Activated CD8-positive, alpha-beta T cell treated with anti-CD3 and anti-CD28 coated beads, Interleukin-2, amount 10 ng/mL, durations not matched to agents 7 days and 5 days (primary cell): Measurements from ENCODE around the gene NAGA. TPM values are rescaled to one million over a fixed set of nuclear protein-coding genes. Genes with fewer than 3 reads are reported as not detected.

ENCODE experiments used
- ATAC-seq: fragments of 150-1000 bp; cut with Tn5 transposase; one replicate; pipeline ENCODE4 v1.10.0; 2021; ENCODE audit warnings: moderate library complexity
- CTCF ChIA-PET: fragments of 350-600 bp; sonication (Branson Sonifier 250); formaldehyde crosslinking; loops from one replicate; lab custom pipeline; 2021; ENCODE audit warnings: antibody characterized with exemption; lab: Charles Lee
- POLR2A ChIA-PET: fragments of 350-600 bp; sonication (Branson Sonifier 250); formaldehyde crosslinking; loops from one replicate; lab custom pipeline; 2021; ENCODE audit warnings: antibody characterized with exemption; lab: Charles Lee
- DNase-seq: peaks from one replicate; pipeline ENCODE4 v3.0.0-alpha.2; 2020
- H3K27ac Mint-ChIP-seq: one replicate; pipeline ENCODE4 v1.8.0; 2021; ENCODE audit warnings: mild to moderate bottlenecking, mixed read lengths
- H3K27me3 Mint-ChIP-seq: one replicate; pipeline ENCODE4 v1.8.0; 2021; ENCODE audit warnings: low read depth, mixed read lengths
- H3K36me3 Mint-ChIP-seq: one replicate; pipeline ENCODE4 v1.8.0; 2021; ENCODE audit warnings: low read depth, mixed read lengths
- H3K4me1 Mint-ChIP-seq: one replicate; pipeline ENCODE4 v1.8.0; 2021; ENCODE audit warnings: low read depth, mixed read lengths
- H3K4me3 Mint-ChIP-seq: one replicate; pipeline ENCODE4 v1.8.0; 2021; ENCODE audit warnings: mild to moderate bottlenecking, mixed read lengths
- H3K9me3 Mint-ChIP-seq: one replicate; pipeline ENCODE4 v1.8.0; 2022; ENCODE audit warnings: mixed read lengths; ENCODE audit not compliant: insufficient read depth
- total RNA-seq, 2 experiments: library from RNA; stranded (reverse); gene quantifications; one replicate each; pipeline ENCODE4 v1.2.3, GENCODE V29; 2021

The NAGA gene
- total RNA-seq, 2 experiments from 2014 or later = 17.1 to 18.1 TPM

- no peak overlapping the region for H3K4me3 Mint-ChIP-seq
- POLR2A ChIA-PET = interaction anchor here (1.4 kb wide), 1 partner anchor 13 kb away, joined by 7 read pairs; no protein-coding TSS in a partner anchor
- ATAC-seq = no peak
- peaks cover 44% of the 10 kb centered on the region for H3K36me3 Mint-ChIP-seq
- H3K4me1 Mint-ChIP-seq = peaks cover 11% of the 10 kb centered on the region
- H3K27me3 Mint-ChIP-seq = no peaks in the 10 kb centered on the region
- no peak for DNase-seq
- CTCF ChIA-PET = no interaction called here
- H3K27ac Mint-ChIP-seq = no peak overlapping the region
- no peaks in the 10 kb centered on the region for H3K9me3 Mint-ChIP-seq
Observed at GRCh38 chr22:42065438-42066125, 5.0 kb downstream of the NAGA start.

GRCh38 chr22:42064629-42065028 is 6.0 kb downstream of the NAGA start:
- ChIA-PET CTCF (no interaction called here), POLR2A (interaction anchor here (1.4 kb wide), 1 partner anchor 14 kb away, joined by 7 read pairs; no protein-coding TSS in a partner anchor)
- Mint-ChIP-seq H3K27me3 (no peaks in the 10 kb centered on the region), H3K4me3 (no peak overlapping the region), H3K4me1 (peaks cover 4% of the 10 kb centered on the region), H3K9me3 (no peaks in the 10 kb centered on the region), H3K36me3 (peaks cover 53% of the 10 kb centered on the region), H3K27ac (no peak overlapping the region)
- ATAC-seq (no peak), DNase-seq (no peak)

GRCh38 chr22:42062506-42063170 is 8.0 kb downstream of the NAGA start:
- POLR2A ChIA-PET = no interaction called here
- no peak for ATAC-seq
- DNase-seq = no peak
- Mint-ChIP-seq H3K4me1 (no peaks in the 10 kb centered on the region), H3K36me3 (peaks cover 64% of the 10 kb centered on the region), H3K27ac (no peak overlapping the region), H3K9me3 (peaks cover 5% of the 10 kb centered on the region), H3K4me3 (no peak overlapping the region), H3K27me3 (no peaks in the 10 kb centered on the region)
- CTCF ChIA-PET = no interaction called here

GRCh38 chr22:42061041-42061440 is 9.6 kb downstream of the NAGA start:
- no peak overlapping the region for H3K4me3 Mint-ChIP-seq
- CTCF ChIA-PET = no interaction called here
- no peak for DNase-seq
- no peaks in the 10 kb centered on the region for H3K4me1 Mint-ChIP-seq
- H3K27ac Mint-ChIP-seq = no peak overlapping the region
- peaks cover 2% of the 10 kb centered on the region for H3K27me3 Mint-ChIP-seq
- H3K9me3 Mint-ChIP-seq = peaks cover 20% of the 10 kb centered on the region
- peaks cover 62% of the 10 kb centered on the region for H3K36me3 Mint-ChIP-seq
- POLR2A ChIA-PET = interaction anchor here (0.7 to 1.3 kb wide), 2 partner anchors 10 to 29 kb away, joined by 3 read pairs; partner anchors contain the start of gene NAGA
- no peak for ATAC-seq

- ChIA-PET CTCF (no interaction called here), POLR2A (interaction anchor here (1.3 kb wide), 1 partner anchor 29 kb away, joined by 3 read pairs; no protein-coding TSS in a partner anchor)
- Mint-ChIP-seq H3K4me1 (no peaks in the 10 kb centered on the region), H3K4me3 (no peak overlapping the region), H3K9me3 (peaks cover 25% of the 10 kb centered on the region), H3K36me3 (peaks cover 59% of the 10 kb centered on the region), H3K27ac (no peak overlapping the region), H3K27me3 (peaks cover 2% of the 10 kb centered on the region)
- DNase-seq (no peak), ATAC-seq (no peak)
Observed at GRCh38 chr22:42060489-42060888, 10.1 kb downstream of the NAGA start.

GRCh38 chr22:42056757-42057511 is 13.7 kb downstream of the NAGA start:
- ATAC-seq (no peak), DNase-seq (no peak)
- H3K4me3 Mint-ChIP-seq = no peak overlapping the region
- peaks cover 26% of the 10 kb centered on the region for H3K9me3 Mint-ChIP-seq
- H3K4me1 Mint-ChIP-seq = no peaks in the 10 kb centered on the region
- peaks cover 2% of the 10 kb centered on the region for H3K27me3 Mint-ChIP-seq
- peaks cover 41% of the 10 kb centered on the region for H3K36me3 Mint-ChIP-seq
- ChIA-PET CTCF (no interaction called here), POLR2A (interaction anchor here (0.6 kb wide), 1 partner anchor 299 kb away, joined by 4 read pairs; no protein-coding TSS in a partner anchor)
- no peak overlapping the region for H3K27ac Mint-ChIP-seq

- CTCF ChIA-PET = interaction anchor here (1.6 kb wide), 1 partner anchor 39 kb away, joined by 4 read pairs; no protein-coding TSS in a partner anchor
- POLR2A ChIA-PET = no interaction called here
Observed at GRCh38 chr22:42052765-42053164, 17.8 kb downstream of the NAGA start.

GRCh38 chr22:42050641-42051180 is 19.9 kb downstream of the NAGA start:
- no peaks in the 10 kb centered on the region for H3K4me1 Mint-ChIP-seq
- H3K4me3 Mint-ChIP-seq = no peak overlapping the region
- H3K27ac Mint-ChIP-seq = no peak overlapping the region
- H3K9me3 Mint-ChIP-seq = peaks cover 3% of the 10 kb centered on the region
- H3K36me3 Mint-ChIP-seq = no peaks in the 10 kb centered on the region
- ChIA-PET POLR2A (no interaction called here), CTCF (no interaction called here)
- ATAC-seq = no peak
- no peak for DNase-seq
- H3K27me3 Mint-ChIP-seq = peaks cover 2% of the 10 kb centered on the region

More at GRCh38 chr22:42052765-42053164, 17.8 kb downstream of the NAGA start:
- H3K9me3 Mint-ChIP-seq = peaks cover 21% of the 10 kb centered on the region
- no peak for DNase-seq
- no peak overlapping the region for H3K27ac Mint-ChIP-seq
- H3K4me1 Mint-ChIP-seq = no peaks in the 10 kb centered on the region
- peaks cover 9% of the 10 kb centered on the region for H3K36me3 Mint-ChIP-seq
- H3K27me3 Mint-ChIP-seq = peaks cover 2% of the 10 kb centered on the region
- no peak overlapping the region for H3K4me3 Mint-ChIP-seq
- ATAC-seq = no peak

- ATAC-seq (no peak), DNase-seq (no peak)
- peaks cover 25% of the 10 kb centered on the region for H3K9me3 Mint-ChIP-seq
- no peak overlapping the region for H3K27ac Mint-ChIP-seq
- H3K4me3 Mint-ChIP-seq = no peak overlapping the region
- H3K27me3 Mint-ChIP-seq = peaks cover 13% of the 10 kb centered on the region
- peaks cover 6% of the 10 kb centered on the region for H3K36me3 Mint-ChIP-seq
- ChIA-PET CTCF (interaction anchor here (1.0 kb wide), 1 partner anchor 12 kb away, joined by 3 read pairs; no protein-coding TSS in a partner anchor), POLR2A (interaction anchor here (0.7 kb wide), 1 partner anchor 95 kb away, joined by 3 read pairs; no protein-coding TSS in a partner anchor)
- H3K4me1 Mint-ChIP-seq = no peaks in the 10 kb centered on the region
Observed at GRCh38 chr22:42041784-42042183, 28.8 kb downstream of the NAGA start.

GRCh38 chr22:42039271-42039670 is 31.3 kb downstream of the NAGA start:
- no peak overlapping the region for H3K27ac Mint-ChIP-seq
- POLR2A ChIA-PET = no interaction called here
- H3K9me3 Mint-ChIP-seq = peaks cover 29% of the 10 kb centered on the region
- peaks cover 11% of the 10 kb centered on the region for H3K27me3 Mint-ChIP-seq
- DNase-seq = no peak
- no peak for ATAC-seq
- CTCF ChIA-PET = no interaction called here
- peaks cover 9% of the 10 kb centered on the region for H3K36me3 Mint-ChIP-seq
- no peaks in the 10 kb centered on the region for H3K4me1 Mint-ChIP-seq
- H3K4me3 Mint-ChIP-seq = no peak overlapping the region

- ChIA-PET POLR2A (no interaction called here), CTCF (no interaction called here)
- Mint-ChIP-seq H3K27me3 (peaks cover 11% of the 10 kb centered on the region), H3K9me3 (peaks cover 9% of the 10 kb centered on the region), H3K4me1 (peaks cover 18% of the 10 kb centered on the region), H3K36me3 (peaks cover 11% of the 10 kb centered on the region), H3K4me3 (no peak overlapping the region), H3K27ac (no peak overlapping the region)
- ATAC-seq (no peak), DNase-seq (no peak)
Observed at GRCh38 chr22:42035256-42035655, 35.4 kb downstream of the NAGA start.
